ENCODE data around the gene DISC1.

DISC1 gene

GRCh38 chr1:231626535-231626950 lies at the start of gene DISC1:
DISC1 (plus strand) TSS chr1:231626790; CDS start chr1:231626868, 78 bp downstream.
- H3K27me3 Mint-ChIP-seq (ENCODE audit: low read depth), result peaks cover 22% of the 10 kb centered on the region
- H3K4me1 Mint-ChIP-seq, result peaks cover 18% of the 10 kb centered on the region
- H3K4me3 Mint-ChIP-seq, result peak within 1 kb of the TSS; percentile 88 to 92 (median 90)
- peaks cover 8% of the 10 kb centered on the region for H3K9me3 Mint-ChIP-seq
- TF ChIP-seq, protein P1, sequence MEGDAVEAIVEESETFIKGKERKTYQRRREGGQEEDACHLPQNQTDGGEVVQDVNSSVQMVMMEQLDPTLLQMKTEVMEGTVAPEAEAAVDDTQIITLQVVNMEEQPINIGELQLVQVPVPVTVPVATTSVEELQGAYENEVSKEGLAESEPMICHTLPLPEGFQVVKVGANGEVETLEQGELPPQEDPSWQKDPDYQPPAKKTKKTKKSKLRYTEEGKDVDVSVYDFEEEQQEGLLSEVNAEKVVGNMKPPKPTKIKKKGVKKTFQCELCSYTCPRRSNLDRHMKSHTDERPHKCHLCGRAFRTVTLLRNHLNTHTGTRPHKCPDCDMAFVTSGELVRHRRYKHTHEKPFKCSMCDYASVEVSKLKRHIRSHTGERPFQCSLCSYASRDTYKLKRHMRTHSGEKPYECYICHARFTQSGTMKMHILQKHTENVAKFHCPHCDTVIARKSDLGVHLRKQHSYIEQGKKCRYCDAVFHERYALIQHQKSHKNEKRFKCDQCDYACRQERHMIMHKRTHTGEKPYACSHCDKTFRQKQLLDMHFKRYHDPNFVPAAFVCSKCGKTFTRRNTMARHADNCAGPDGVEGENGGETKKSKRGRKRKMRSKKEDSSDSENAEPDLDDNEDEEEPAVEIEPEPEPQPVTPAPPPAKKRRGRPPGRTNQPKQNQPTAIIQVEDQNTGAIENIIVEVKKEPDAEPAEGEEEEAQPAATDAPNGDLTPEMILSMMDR (IDR thresholded peaks at IDR 0.05; ENCODE audit: unreplicated experiment in 3 of 3), result no peak
- peak within 1 kb of the TSS; percentile 52 to 88 (median 67) for H3K27ac Mint-ChIP-seq
- no peaks in the 10 kb centered on the region for H3K36me3 Mint-ChIP-seq (ENCODE audit: low read depth)

DNA sequence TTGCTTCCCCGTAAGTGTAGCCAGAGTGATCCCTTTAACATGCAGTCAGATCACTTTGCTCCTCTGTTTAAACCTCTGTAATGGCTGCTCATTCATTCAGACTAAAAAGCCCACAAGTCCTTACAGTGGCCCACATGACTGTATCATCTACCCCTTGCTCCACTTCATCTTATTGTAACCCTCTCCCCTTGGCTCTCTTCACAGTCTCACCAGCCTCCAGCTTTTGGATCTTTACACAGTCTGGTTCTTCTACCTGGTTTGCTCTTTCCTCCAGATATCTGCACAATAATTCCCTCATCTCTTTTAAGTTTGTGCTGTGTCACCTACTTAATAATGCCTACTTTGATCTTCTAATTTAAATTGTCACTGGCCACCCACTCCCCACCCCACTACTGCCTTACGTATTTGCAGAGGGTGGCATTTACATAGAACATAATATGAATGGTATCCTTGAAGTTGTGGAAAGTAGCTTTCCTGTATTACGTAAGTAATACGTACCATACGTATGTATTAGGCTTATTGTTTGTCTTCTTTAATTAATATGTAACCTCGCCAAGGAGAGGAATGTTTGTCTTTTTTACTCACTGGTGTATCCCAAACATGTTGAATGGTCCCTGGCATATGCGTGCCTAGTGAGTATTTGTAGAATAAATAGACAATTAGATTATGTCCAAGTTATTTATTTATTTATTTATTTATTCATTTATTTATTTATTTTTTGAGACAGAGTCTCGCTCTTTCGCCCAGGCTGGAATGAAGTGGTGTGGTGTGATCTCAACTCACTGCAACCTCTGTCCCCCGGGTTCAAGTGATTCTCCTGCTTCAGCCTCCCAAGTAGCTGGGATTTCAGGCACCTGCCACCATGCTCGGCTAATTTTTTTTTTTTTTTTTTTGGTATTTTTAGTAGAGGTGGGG lies 49.5 kb upstream of the DISC1 start:
- H3K27ac Mint-ChIP-seq, result no peak overlapping the region
- no peaks in the 10 kb centered on the region for H3K36me3 Mint-ChIP-seq (ENCODE audit: low read depth)
- H3K4me1 Mint-ChIP-seq, result peaks cover 4% of the 10 kb centered on the region
- no peaks in the 10 kb centered on the region for H3K27me3 Mint-ChIP-seq (ENCODE audit: low read depth)
- no peak overlapping the region for H3K4me3 Mint-ChIP-seq
- H3K9me3 Mint-ChIP-seq, result no peaks in the 10 kb centered on the region
- TF ChIP-seq, protein P1 (IDR thresholded peaks at IDR 0.05; ENCODE audit: unreplicated experiment in 3 of 3), result no peak

DNA sequence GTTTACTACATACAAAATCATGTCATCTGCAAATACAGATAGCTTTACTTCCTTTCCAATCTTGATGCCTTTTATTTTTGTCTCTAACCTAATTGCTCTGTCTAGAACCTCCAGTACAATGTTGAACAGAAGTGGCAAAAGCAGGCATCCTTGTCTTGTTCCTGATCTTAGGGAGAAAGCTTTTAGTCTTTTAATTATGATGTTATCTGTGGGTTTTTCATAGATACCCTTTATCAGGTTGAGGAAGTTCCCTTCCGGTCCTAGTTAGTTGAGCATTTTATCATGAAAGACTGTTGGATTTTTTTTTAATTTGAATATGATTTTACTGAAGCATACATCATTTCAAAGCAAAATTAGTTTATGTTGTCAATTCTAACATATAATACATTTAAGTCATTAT lies 45.7 kb upstream of the DISC1 start:
- Mint-ChIP-seq H3K27me3 (ENCODE audit: low read depth) (no peaks in the 10 kb centered on the region), H3K36me3 (ENCODE audit: low read depth) (no peaks in the 10 kb centered on the region), H3K9me3 (no peaks in the 10 kb centered on the region), H3K4me1 (peaks cover 6% of the 10 kb centered on the region), H3K4me3 (no peak overlapping the region), H3K27ac (no peak overlapping the region)
- TF ChIP-seq, protein P1 (IDR thresholded peaks at IDR 0.05; ENCODE audit: unreplicated experiment in 3 of 3), result no peak

- TF ChIP-seq, protein P1 (IDR thresholded peaks at IDR 0.05; ENCODE audit: unreplicated experiment in 3 of 3), result no peak
- H3K4me3 Mint-ChIP-seq, result no peak overlapping the region
Measured at GRCh38 chr1:231581859-231582258, 44.7 kb upstream of the DISC1 start.

GRCh38 chr1:231583376-231583775 lies 43.2 kb upstream of the DISC1 start:
- no peaks in the 10 kb centered on the region for H3K36me3 Mint-ChIP-seq (ENCODE audit: low read depth)
- peaks cover 6% of the 10 kb centered on the region for H3K4me1 Mint-ChIP-seq
- H3K27me3 Mint-ChIP-seq (ENCODE audit: low read depth), result no peaks in the 10 kb centered on the region
- no peak overlapping the region for H3K27ac Mint-ChIP-seq
- H3K4me3 Mint-ChIP-seq, result no peak overlapping the region
- H3K9me3 Mint-ChIP-seq, result no peaks in the 10 kb centered on the region
- TF ChIP-seq, protein P1 (IDR thresholded peaks at IDR 0.05; ENCODE audit: unreplicated experiment in 3 of 3), result no peak

More at GRCh38 chr1:231581859-231582258, 44.7 kb upstream of the DISC1 start:
- Mint-ChIP-seq H3K27me3 (ENCODE audit: low read depth) (no peaks in the 10 kb centered on the region), H3K27ac (peak overlapping the region in 1 of 3 experiments; percentile 3), H3K36me3 (ENCODE audit: low read depth) (no peaks in the 10 kb centered on the region), H3K4me1 (peaks cover 6% of the 10 kb centered on the region), H3K9me3 (no peaks in the 10 kb centered on the region)

Measured in nephron (organoid).